GM19395 (cell line): ENCODE measurements around the gene KLF12.

Experiments used
- ATAC-seq: cut with Tn5 transposase; IDR thresholded peaks from one replicate; pipeline ENCODE4 v1.9.1; 2021; ENCODE audit warnings: mild to moderate bottlenecking, moderate library complexity; ENCODE audit not compliant: unreplicated experiment

Gene KLF12

DNA sequence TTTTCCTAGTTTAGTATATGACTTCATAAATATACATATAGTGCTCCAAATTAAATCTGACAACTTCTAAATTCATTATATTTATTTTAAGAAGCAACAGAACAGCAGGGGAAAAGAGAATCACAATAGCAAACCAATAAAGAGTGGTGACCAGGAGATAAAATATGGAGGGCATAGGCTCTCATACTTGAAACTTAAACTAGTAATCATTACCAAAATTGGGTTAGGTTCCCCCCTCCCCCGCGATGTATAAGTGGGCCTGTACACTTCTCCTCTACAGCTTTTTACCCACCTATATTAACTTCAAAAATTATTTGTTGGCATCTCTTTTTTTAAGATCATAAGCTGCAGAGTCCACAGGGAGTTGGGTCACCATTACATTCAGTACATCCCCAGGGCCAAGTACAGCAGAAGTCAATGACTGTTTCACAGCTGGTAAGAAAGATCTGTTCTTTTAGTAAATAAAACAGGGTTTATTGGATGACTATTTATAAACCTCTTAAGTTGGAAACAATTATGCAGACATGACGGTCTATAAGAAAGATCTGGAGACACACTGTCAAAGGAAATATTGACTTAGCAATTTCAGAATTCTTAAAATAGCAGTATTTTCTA is 29.4 kb downstream of the KLF12 start:
- no peak for ATAC-seq

- no peak for ATAC-seq
These were observed 30.1 kb downstream of the KLF12 start for GRCh38 chr13:74103970-74104555.

- no peak for ATAC-seq
These were observed 31.0 kb downstream of the KLF12 start for GRCh38 chr13:74103196-74103595.

DNA sequence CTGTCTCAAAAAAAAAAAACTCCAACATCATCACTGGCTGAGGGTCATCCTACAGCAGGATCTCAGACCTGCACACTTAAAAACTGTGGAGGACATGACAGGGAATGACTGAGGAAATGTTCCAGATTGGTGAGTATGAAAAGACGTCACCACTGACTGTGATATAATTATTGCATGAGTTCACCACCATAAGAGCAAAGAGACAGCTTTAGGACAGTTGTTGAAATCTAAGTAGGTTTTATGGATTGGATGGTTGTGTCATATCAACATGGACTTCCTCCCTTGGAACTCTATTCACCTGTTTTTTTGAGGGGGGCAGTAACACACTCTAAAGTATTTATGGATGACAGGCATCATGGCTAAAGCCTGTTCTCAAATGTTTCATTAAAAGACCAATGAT is 31.5 kb downstream of the KLF12 start:
- ATAC-seq: no peak

DNA sequence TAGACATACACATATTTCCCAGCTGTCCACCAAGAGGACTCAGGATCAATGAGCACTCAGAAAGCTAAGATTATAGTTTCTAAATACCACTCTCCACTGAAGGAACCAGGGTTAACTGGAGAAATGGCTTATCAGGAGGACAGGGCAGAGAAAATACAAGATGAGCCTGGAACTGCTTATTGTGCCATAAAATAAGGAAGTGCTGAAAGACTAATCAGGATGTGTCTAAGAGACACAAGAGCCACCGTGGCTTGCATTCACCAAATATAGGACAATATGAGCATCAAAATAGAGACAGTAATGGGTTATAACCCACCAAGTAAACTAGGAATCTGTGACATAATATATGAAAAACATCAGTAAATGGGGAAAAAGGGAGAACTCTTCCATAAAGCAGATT is 32.8 kb downstream of the KLF12 start:
- no peak for ATAC-seq

DNA sequence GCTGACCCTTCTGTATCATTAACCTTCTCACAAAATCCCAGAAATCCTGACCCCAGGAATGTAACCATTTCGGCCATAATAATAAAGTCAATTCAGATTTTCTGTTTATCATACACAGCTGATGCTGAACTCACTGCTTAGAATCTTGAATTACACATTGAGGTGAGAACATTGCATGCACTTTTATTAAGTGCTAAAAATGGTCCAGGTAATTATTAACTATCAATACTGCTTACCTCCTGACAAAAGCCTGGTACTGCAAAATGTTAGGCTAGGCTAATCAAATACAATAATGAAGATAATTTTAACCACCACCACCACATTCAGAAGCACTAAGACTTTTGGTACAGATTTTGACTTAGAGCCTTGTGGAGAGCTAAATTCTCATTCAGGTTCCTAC is 36.1 kb downstream of the KLF12 start:
- ATAC-seq: no peak

DNA sequence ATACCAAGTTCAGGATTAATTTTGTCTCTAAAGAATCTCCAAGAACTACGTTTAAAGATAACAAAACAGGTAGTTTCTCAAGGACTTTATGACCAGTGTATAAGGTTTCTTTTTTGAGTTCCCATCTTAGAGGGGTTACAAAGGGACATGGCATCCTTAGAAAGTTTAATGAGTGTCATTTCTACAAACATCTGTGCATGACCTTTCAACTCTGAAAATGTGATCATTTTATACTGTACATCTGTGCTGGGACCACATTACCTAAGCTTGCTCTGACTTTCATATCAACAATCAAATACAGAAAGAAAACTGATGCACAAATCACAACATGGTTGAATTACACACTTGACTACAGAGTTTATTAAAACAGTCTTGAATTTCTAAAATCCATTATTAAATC is 37.1 kb downstream of the KLF12 start:
- ATAC-seq: no peak

- no peak for ATAC-seq
These were observed 40.5 kb downstream of the KLF12 start for GRCh38 chr13:74093691-74094090.

DNA sequence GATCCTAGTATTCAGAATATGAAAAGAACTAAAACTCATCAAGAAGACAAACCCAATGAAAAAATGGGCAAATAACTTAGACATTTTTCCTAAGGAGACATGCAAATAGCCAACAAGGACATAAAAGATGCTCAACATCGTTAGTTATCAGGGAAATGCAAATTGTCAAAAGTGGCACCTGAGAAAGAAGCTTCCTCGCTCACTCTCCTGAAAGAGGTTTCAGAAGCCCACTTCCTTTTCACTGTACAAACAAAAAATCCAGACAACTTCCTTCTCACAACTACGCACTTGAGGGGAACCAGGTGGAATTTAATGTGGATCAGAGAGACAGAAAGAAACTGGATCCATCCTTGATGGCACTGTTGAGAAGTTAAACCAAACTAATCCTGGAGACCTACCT is 41.5 kb downstream of the KLF12 start:
- ATAC-seq: no peak

DNA sequence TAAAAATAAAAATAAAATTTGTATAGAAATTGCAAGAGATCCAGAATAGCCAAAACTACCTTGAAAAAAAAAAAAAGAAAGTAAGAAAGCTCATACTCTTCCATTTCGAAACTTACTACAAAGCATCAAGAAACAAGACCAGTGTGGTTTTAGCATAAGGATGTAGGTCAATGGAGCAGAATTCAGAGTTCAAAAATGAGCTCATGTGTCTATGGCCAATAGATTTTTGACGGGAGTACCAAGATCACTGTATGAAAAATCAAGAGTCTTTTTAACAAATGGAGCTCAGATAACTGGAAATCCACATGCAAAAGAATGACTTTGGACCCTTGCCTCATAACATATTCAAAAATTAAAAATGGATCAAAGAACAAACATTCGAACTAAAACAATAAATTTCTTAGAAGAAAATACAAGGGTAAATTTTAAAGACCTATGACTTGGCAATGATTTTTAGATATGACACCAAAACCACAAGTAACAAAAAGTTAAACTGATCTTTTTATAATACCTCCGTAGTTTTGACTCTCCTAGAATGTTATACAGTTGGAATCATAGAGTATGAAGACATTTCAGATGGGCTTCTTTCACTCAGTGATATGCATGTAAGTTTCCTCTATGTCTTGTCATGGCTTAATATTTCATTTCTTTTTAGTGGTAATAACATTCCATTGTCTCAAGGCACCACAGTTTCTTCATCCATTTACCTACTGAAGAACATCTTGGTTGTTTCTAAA is 43.2 kb downstream of the KLF12 start:
- ATAC-seq: peak; percentile 70

DNA sequence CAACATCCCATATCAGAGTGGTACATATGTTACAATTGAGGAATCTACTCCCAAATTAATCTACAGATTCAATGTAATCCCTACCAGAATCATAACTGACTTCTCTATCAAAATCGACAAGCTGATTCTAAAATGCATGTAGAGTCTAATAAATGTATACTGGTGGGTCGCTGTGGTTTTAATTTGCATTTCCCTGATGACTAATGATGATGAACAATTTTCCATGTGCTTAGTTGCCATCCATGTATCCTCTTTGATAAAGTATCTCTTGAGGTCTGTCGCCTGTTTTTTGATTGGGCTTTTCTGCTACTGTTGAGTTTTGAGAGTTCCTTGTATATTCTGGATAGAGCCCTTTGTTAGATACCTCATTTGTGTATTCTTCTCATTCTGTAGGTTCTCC is 43.8 kb downstream of the KLF12 start:
- ATAC-seq: no peak

GRCh38 chr13:74087357-74087756 is 46.8 kb downstream of the KLF12 start:
- ATAC-seq: no peak
